Gastroesophageal sphincter (tissue), 4 donors: ENCODE data around the gene SLMAP. TPM values are rescaled to one million over a fixed set of nuclear protein-coding genes. Genes with fewer than 3 reads are reported as not detected.

Experiments used
- ATAC-seq: fragments of 150-250 bp; one replicate; pipeline ENCODE4 v1.9.1; 2016; ENCODE audit warnings: mild to moderate bottlenecking, moderate library complexity
- H3K27ac ChIP-seq, 4 donors: fragments of 200-600 bp; sonication (generic) in 3 of 4; 1 replicate in 3 of 4; 2 replicates in 1 of 4; pipeline ENCODE4 v1.5.1; 2016 to 2019
- H3K27me3 ChIP-seq: fragments of 200-600 bp; sonication (generic); one replicate; pipeline ENCODE4 v1.5.1; 2019
- H3K36me3 ChIP-seq, 2 donors: fragments of 200-600 bp; sonication (generic); one replicate each; pipeline ENCODE4 v1.5.1; 2019; ENCODE audit warnings: control low read depth in 1 of 2
- H3K4me1 ChIP-seq, 3 donors: fragments of 200-600 bp; sonication (generic); 1 replicate in 2 of 3; 2 replicates in 1 of 3; pipeline ENCODE4 v1.5.1; 2016 to 2019; ENCODE audit warnings: control low read depth in 2 of 3
- H3K4me3 ChIP-seq, 2 donors: fragments of 200-600 bp; sonication (generic); one replicate each; pipeline ENCODE4 v1.5.1; 2019; ENCODE audit warnings: mild to moderate bottlenecking in 1 of 2, moderate library complexity in 1 of 2
- H3K9me3 ChIP-seq, 3 donors: fragments of 200-600 bp; sonication (generic); one replicate each; pipeline ENCODE4 v1.5.1; 2017 to 2019; ENCODE audit warnings: control low read depth in 2 of 3
- CTCF ChIP-seq, 4 experiments: fragments of 200-600 bp in 2 of 4; fragments of 450-650 bp in 2 of 4; sonication (generic) in 1 of 4; IDR thresholded peaks; one replicate each; pipeline ENCODE4 v1.5.1; 2017 to 2019; ENCODE audit warnings: antibody characterized with exemption in 4 of 4, mild to moderate bottlenecking in 2 of 4, moderate library complexity in 2 of 4
- EP300 ChIP-seq: sonication (generic); formaldehyde crosslinking; IDR thresholded peaks from one replicate; pipeline ENCODE4 v1.6.1; 2017; ENCODE audit warnings: antibody characterized with exemption, mild to moderate bottlenecking
- POLR2A ChIP-seq, 2 donors: fragments of 450-650 bp; IDR thresholded peaks; one replicate each; pipeline ENCODE4 v1.6.1; 2017; ENCODE audit warnings: antibody characterized with exemption in 2 of 2, mild to moderate bottlenecking in 2 of 2, moderate library complexity in 1 of 2
- POLR2AphosphoS5 ChIP-seq: sonication (generic); formaldehyde crosslinking; IDR thresholded peaks from one replicate; pipeline ENCODE4 v1.6.1; 2017; ENCODE audit warnings: antibody characterized with exemption
- WGBS, 2 donors: methylation state at CpG; one replicate each; pipeline ENCODE4 v1.1.5; 2018; ENCODE audit warnings: low coverage in 1 of 2; 5-methylcytosine and 5-hydroxymethylcytosine counted together
- total RNA-seq, 4 donors: library from RNA; depleted of rRNA; stranded (reverse); fragments of >200 nt; gene quantifications; one replicate each; pipeline ENCODE4 v1.1.0, GENCODE V29; 2016

Gene SLMAP
- total RNA-seq, 4 donors from 2014 or later: 462 to 594 (median 531) TPM

- H3K27me3 ChIP-seq: no peaks in the 10 kb centered on the region
- H3K36me3 ChIP-seq: no peaks in the 10 kb centered on the region
- no peak for ATAC-seq
- no peak overlapping the region for H3K27ac ChIP-seq
- no peak for TF ChIP-seq CTCF (IDR thresholded peaks at IDR 0.05)
- no peak for TF ChIP-seq EP300
- TF ChIP-seq POLR2AphosphoS5: no peak
- TF ChIP-seq POLR2A (IDR thresholded peaks at IDR 0.05): no peak
- no peak overlapping the region for H3K4me3 ChIP-seq
- H3K4me1 ChIP-seq: peaks cover 0 to 23% (median 3%) of the 10 kb centered on the region in 3 donors
- H3K9me3 ChIP-seq: no peaks in the 10 kb centered on the region
- WGBS, 2 donors: 72 to 73% methylated on average over 5 to 6 of the region's 6 CpGs
These were observed 27.3 kb downstream of the SLMAP start for GRCh38 chr3:57783186-57784088.

GRCh38 chr3:57784089-57784735, 28.1 kb downstream of the SLMAP start:
- WGBS, 2 donors: 100% methylated on average over 1 of the region's 1 CpG
- Histone ChIP-seq H3K27me3 (no peaks in the 10 kb centered on the region), H3K9me3 (no peaks in the 10 kb centered on the region), H3K4me3 (no peak overlapping the region), H3K36me3 (no peaks in the 10 kb centered on the region), H3K27ac (no peak overlapping the region), H3K4me1 (peaks cover 0 to 23% (median 3%) of the 10 kb centered on the region in 3 donors)
- ATAC-seq: no peak
- TF ChIP-seq POLR2AphosphoS5: no peak
- TF ChIP-seq EP300: no peak

GRCh38 chr3:57785446-57785845, 29.3 kb downstream of the SLMAP start:
- peaks cover 0 to 23% (median 3%) of the 10 kb centered on the region in 3 donors for H3K4me1 ChIP-seq

GRCh38 chr3:57787867-57788623, 31.9 kb downstream of the SLMAP start:
- no peak for ATAC-seq

More at GRCh38 chr3:57785446-57785845, 29.3 kb downstream of the SLMAP start:
- TF ChIP-seq CTCF (IDR thresholded peaks at IDR 0.05) (no peak), POLR2A (IDR thresholded peaks at IDR 0.05) (no peak), EP300 (no peak), POLR2AphosphoS5 (no peak)
- Histone ChIP-seq H3K4me3 (no peak overlapping the region), H3K36me3 (no peaks in the 10 kb centered on the region), H3K27ac (no peak overlapping the region), H3K9me3 (no peaks in the 10 kb centered on the region), H3K27me3 (no peaks in the 10 kb centered on the region)
- ATAC-seq: no peak
- 87 to 92% methylated on average over 1 of the region's 1 CpG for WGBS, 2 donors

More at GRCh38 chr3:57787867-57788623, 31.9 kb downstream of the SLMAP start:
- TF ChIP-seq EP300 (no peak), POLR2A (IDR thresholded peaks at IDR 0.05) (no peak), CTCF (IDR thresholded peaks at IDR 0.05) (no peak), POLR2AphosphoS5 (no peak)
- Histone ChIP-seq H3K4me3 (no peak overlapping the region), H3K27ac (no peak overlapping the region), H3K4me1 (peaks cover 0 to 18% (median 3%) of the 10 kb centered on the region in 3 donors), H3K9me3 (no peaks in the 10 kb centered on the region), H3K36me3 (no peaks in the 10 kb centered on the region), H3K27me3 (no peaks in the 10 kb centered on the region)
- 84 to 92% methylated on average over 2 of the region's 2 CpGs for WGBS, 2 donors
